IPS-NIHi7 (cell line): ENCODE results near the gene TRIM3.
"Not testable (repeated sequence)": the region's sequence is repeated elsewhere in the genome, so short reads cannot be mapped to it uniquely, and the experiment has no call there.

Source experiments
- DNase-seq: peaks from one replicate; pipeline ENCODE4 v3.0.0; 2012; ENCODE audit warnings: mixed read lengths; ENCODE audit errors: extremely low spot score

The TRIM3 gene

GRCh38 chr11:6473451-6474412 is at the start of gene TRIM3:
Gene TRIM3, minus strand, starts transcription at chr11:6473941. Its CDS starts 8,246 bp downstream, at chr11:6465695.
- DNase-seq: peak; percentile 98

- no peak for DNase-seq
Observed at GRCh38 chr11:6523253-6523652, 49.5 kb upstream of the TRIM3 start.

GRCh38 chr11:6521946-6522345 is 48.2 kb upstream of the TRIM3 start:
- DNase-seq: not testable (repeated sequence)

- no peak for DNase-seq
Observed at GRCh38 chr11:6520265-6520664, 46.5 kb upstream of the TRIM3 start.

GRCh38 chr11:6516865-6517264 is 43.1 kb upstream of the TRIM3 start:
- DNase-seq: no peak

GRCh38 chr11:6505577-6506240 is 32.0 kb upstream of the TRIM3 start:
- peak; percentile 59 for DNase-seq

- DNase-seq: no peak
Observed at GRCh38 chr11:6504166-6504565, 30.4 kb upstream of the TRIM3 start.

- DNase-seq: no peak
Observed at GRCh38 chr11:6502382-6502781, 28.6 kb upstream of the TRIM3 start.

GRCh38 chr11:6498544-6498943 is 24.8 kb upstream of the TRIM3 start:
- DNase-seq: no peak

- no peak for DNase-seq
Observed at GRCh38 chr11:6498121-6498520, 24.4 kb upstream of the TRIM3 start.

- peak; percentile 83 for DNase-seq
Observed at GRCh38 chr11:6497069-6497839, 23.5 kb upstream of the TRIM3 start, which contains the start of gene DNHD1. Gene DNHD1, plus strand, starts transcription at chr11:6497280. Its CDS starts 936 bp downstream, at chr11:6498216.

GRCh38 chr11:6489306-6489705 is 15.6 kb upstream of the TRIM3 start:
- DNase-seq: no peak

- no peak for DNase-seq
Observed at GRCh38 chr11:6488821-6489220, 15.1 kb upstream of the TRIM3 start.

GRCh38 chr11:6488342-6488741 is 14.6 kb upstream of the TRIM3 start:
- DNase-seq: no peak

GRCh38 chr11:6486938-6487337 is 13.2 kb upstream of the TRIM3 start:
- no peak for DNase-seq

GRCh38 chr11:6486256-6486655 is 12.5 kb upstream of the TRIM3 start:
- DNase-seq: no peak

GRCh38 chr11:6485661-6486060 is 11.9 kb upstream of the TRIM3 start:
- DNase-seq: no peak

GRCh38 chr11:6483015-6483414 is 9.3 kb upstream of the TRIM3 start:
- no peak for DNase-seq

GRCh38 chr11:6482441-6482840 is 8.7 kb upstream of the TRIM3 start:
- DNase-seq: no peak

- no peak for DNase-seq
Observed at GRCh38 chr11:6481924-6482275, 8.2 kb upstream of the TRIM3 start.

- DNase-seq: peak; percentile 99
Observed at GRCh38 chr11:6481012-6481923, 7.5 kb upstream of the TRIM3 start, which contains the start of the genes ARFIP2 and TIMM10B. Gene ARFIP2, minus strand, starts transcription at chr11:6481331. Its CDS starts 910 bp downstream, at chr11:6480421. Gene TIMM10B, plus strand, starts transcription at chr11:6481501. Its CDS starts 16 bp downstream, at chr11:6481517.
